Cardiac fibroblast (primary cell): ENCODE results near the gene RNU5D-1.

ENCODE experiments used
- DNase-seq, 2 donors: peaks; one replicate each; pipeline versions ENCODE4 v3.0.0 to v3.0.0-alpha.2; 2010; ENCODE audit warnings: low read depth in 2 of 2
- H3K4me3 ChIP-seq, 2 donors: replicated peaks in 1 of 2; 1 replicate in 1 of 2; 2 replicates in 1 of 2; pipeline ENCODE4 v1.5.1; 2011; ENCODE audit warnings: low read depth in 2 of 2, low read length in 2 of 2, mild to moderate bottlenecking in 2 of 2, moderate library complexity in 1 of 2
- CTCF ChIP-seq: IDR thresholded peaks from one replicate; pipeline ENCODE4 v1.5.1; 2011; ENCODE audit warnings: low read depth, mild to moderate bottlenecking, low read length, inconsistent platforms

RNU5D-1 gene

DNA sequence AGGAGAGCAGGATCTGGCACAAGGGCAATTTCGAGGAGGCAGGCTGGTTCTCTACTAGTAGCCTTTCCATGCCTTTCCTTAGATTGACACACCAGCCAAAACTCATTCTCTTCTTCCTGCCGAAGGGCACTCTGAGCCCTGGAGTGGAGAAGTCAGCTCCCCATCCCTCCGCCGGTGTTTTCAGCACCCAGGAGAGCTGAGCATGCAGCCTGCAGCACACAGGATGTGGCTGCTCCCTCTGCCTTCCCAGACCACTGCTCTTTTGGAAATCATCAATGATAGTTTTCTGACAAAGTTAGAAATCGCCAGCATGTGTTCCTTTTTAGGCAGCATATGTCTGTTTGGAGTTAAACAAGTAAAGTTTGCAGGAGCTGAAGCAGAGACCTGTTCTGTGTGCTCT lies 11.7 kb downstream of the RNU5D-1 start:
- no peak for DNase-seq
- H3K4me3 ChIP-seq, result no peak overlapping the region
- TF ChIP-seq CTCF, result no peak

DNA sequence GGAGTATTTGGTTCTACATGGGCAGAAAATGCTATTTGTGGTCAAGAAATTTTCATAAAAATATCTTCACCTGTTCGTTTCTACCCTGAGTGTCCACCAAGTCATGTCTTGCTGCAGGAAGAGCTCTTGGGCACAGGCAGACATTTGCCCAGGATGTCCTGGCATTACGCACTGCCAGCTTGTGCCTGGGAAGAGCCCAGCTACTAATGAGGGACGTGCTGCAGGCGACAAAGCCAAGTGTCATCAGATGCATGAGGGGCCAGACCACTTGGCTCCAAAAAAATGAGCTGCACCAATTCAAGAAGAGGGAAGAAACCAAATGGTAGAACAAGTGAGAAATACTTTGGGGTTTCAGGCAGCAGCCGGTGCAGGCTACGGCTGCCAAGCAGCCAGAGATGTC lies 12.9 kb downstream of the RNU5D-1 start:
- no peak overlapping the region for H3K4me3 ChIP-seq
- TF ChIP-seq CTCF, result no peak
- no peak for DNase-seq

- no peak for DNase-seq
- H3K4me3 ChIP-seq, result no peak overlapping the region
- no peak for TF ChIP-seq CTCF
Measured at GRCh38 chr1:44717653-44718052, 13.3 kb downstream of the RNU5D-1 start.

DNA sequence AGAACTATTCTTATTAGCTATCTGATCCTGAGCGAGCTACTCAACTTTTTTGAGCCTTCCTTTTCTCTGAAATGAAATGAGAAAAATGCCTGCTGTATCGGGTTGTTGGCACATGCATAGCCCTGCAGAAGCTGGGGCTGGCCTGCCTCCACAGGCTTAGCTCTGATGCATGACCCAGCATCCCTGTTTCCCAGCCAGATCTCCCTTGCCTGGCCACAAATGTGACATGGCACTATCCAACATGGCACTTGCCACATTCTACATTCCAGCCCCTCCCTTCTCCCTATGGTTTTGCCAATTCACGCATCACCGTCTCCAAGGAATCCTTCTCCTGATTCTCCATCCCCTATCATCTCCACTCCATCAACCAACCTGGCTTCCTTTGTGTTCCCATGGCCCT lies 13.8 kb downstream of the RNU5D-1 start:
- no peak for TF ChIP-seq CTCF
- H3K4me3 ChIP-seq, result no peak overlapping the region
- DNase-seq, result no peak

GRCh38 chr1:44714944-44715571 lies 15.9 kb downstream of the RNU5D-1 start:
- peak; percentile 85 to 86 for DNase-seq
- H3K4me3 ChIP-seq, result no peak overlapping the region
- peak; percentile 93 for TF ChIP-seq CTCF

- no peak for DNase-seq
- TF ChIP-seq CTCF, result no peak
- no peak overlapping the region for H3K4me3 ChIP-seq
Measured at GRCh38 chr1:44714532-44714931, 16.4 kb downstream of the RNU5D-1 start.

DNA sequence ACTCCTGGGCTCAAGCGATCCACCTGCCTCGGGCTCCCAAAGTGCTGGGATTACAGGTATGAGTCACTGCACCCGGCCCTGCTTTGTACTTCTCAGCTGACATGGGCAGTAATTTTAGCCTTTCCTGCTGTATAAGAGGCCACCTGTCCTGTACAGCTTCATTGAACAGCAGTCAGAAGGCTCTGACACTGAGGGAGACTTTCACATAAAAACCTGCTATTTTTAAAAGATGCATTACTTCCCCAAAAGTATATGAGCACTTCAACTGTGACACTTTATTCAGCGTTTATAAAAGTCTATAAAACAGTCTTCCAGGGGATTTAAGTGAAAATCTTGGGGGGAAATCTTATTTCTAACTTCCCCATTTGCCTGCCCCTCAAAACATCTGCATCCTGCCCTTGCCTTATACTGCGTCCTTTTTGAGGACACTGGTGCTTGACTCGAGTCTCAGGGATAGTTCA lies 17.6 kb downstream of the RNU5D-1 start:
- no peak overlapping the region for H3K4me3 ChIP-seq
- no peak for DNase-seq
- no peak for TF ChIP-seq CTCF
